ENCODE data around the gene SGPP2. TPM values are rescaled to one million over a fixed set of nuclear protein-coding genes. Genes with fewer than 3 reads are reported as not detected.
A peak's percentile ranks its signal among the peaks of the same experiment; 100 is the strongest.

SGPP2 gene
- total RNA-seq, 1 donor, result not detected

- TF ChIP-seq, protein P1, sequence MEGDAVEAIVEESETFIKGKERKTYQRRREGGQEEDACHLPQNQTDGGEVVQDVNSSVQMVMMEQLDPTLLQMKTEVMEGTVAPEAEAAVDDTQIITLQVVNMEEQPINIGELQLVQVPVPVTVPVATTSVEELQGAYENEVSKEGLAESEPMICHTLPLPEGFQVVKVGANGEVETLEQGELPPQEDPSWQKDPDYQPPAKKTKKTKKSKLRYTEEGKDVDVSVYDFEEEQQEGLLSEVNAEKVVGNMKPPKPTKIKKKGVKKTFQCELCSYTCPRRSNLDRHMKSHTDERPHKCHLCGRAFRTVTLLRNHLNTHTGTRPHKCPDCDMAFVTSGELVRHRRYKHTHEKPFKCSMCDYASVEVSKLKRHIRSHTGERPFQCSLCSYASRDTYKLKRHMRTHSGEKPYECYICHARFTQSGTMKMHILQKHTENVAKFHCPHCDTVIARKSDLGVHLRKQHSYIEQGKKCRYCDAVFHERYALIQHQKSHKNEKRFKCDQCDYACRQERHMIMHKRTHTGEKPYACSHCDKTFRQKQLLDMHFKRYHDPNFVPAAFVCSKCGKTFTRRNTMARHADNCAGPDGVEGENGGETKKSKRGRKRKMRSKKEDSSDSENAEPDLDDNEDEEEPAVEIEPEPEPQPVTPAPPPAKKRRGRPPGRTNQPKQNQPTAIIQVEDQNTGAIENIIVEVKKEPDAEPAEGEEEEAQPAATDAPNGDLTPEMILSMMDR (IDR thresholded peaks at IDR 0.05; ENCODE audit: insufficient read depth, low read depth, low read length), result no peak
- peak; percentile 57 for DNase-seq (ENCODE audit: low read depth)
- no peak overlapping the region for H3K4me3 ChIP-seq (ENCODE audit: low read depth, low read length)
These were observed 145.5 kb downstream of the SGPP2 start for GRCh38 chr2:222569826-222570225.

GRCh38 chr2:222572264-222572721, 147.9 kb downstream of the SGPP2 start:
- no peak overlapping the region for H3K4me3 ChIP-seq (ENCODE audit: low read depth, low read length)
- TF ChIP-seq, protein P1 (IDR thresholded peaks at IDR 0.05; ENCODE audit: insufficient read depth, low read depth, low read length), result no peak

GRCh38 chr2:222572751-222573174, 148.4 kb downstream of the SGPP2 start:
- TF ChIP-seq, protein P1 (IDR thresholded peaks at IDR 0.05; ENCODE audit: insufficient read depth, low read depth, low read length), result no peak
- peak; percentile 86 for DNase-seq (ENCODE audit: low read depth)

More at GRCh38 chr2:222572264-222572721, 147.9 kb downstream of the SGPP2 start:
- no peak for DNase-seq (ENCODE audit: low read depth)

GRCh38 chr2:222575618-222576017, 151.3 kb downstream of the SGPP2 start:
- TF ChIP-seq, protein P1 (IDR thresholded peaks at IDR 0.05; ENCODE audit: insufficient read depth, low read depth, low read length), result no peak
- H3K4me3 ChIP-seq (ENCODE audit: low read depth, low read length), result no peak overlapping the region
- no peak for DNase-seq (ENCODE audit: low read depth)

More at GRCh38 chr2:222572751-222573174, 148.4 kb downstream of the SGPP2 start:
- H3K4me3 ChIP-seq (ENCODE audit: low read depth, low read length), result no peak overlapping the region

DNA sequence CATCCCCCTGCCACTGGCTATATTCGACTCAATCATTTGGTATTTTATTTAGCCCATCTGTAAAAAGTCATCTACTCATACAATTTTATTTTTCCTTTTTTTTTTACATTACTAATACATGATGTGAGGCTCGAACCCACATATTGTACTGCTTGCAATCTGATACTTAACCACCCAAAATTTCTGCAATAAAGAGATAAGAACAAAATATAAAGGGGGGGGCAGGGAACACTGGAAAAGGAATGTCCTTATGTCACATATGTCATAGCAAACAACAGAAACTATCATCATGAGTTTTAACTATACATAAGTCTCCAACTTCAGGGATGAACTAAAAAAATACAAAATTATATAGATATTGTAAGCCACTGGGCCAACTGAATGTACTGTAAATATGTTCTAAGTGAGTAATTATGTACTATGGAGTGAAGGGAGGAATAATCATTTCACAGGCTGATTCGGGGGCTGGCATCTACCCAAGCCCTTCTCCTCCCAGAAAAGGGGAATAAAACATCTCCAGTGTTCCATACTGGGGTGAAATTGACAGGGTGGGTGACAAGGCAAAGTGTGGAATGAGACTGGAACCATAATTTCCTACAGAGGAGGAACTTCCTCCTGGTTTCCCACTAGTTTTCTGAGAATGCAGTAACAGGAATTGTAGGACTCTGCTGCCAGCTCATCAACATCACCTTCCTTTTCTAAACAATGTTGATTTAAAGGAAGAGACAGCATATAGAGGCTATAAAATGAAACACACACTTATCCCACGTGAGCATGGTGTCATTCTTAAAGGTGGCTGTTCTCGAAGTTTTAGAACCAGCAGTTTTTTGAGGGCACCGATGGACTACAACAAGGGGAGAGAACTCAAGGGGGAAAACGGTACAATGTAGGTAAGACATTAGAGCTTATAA, 152.1 kb downstream of the SGPP2 start:
- DNase-seq (ENCODE audit: low read depth), result no peak
- H3K4me3 ChIP-seq (ENCODE audit: low read depth, low read length), result no peak overlapping the region
- TF ChIP-seq, protein P1 (IDR thresholded peaks at IDR 0.05; ENCODE audit: insufficient read depth, low read depth, low read length), result no peak

DNA sequence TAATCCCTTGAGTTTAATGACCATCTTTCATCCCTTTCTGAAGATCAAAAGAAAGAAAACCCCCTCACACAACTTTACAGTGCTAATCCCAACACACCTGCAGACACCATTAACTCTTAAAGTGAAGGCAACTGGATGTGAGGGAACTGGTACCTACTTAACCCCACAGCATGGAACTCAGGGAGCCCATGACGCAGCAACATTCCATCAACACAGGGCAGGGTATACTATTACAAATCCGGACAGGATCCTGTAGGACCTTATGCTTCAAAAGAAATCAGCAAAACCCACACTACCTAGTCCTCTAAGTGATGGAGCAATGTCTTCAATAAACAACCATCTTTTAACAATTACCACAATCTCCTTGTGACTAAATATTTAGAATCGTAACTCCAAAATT, 153.0 kb downstream of the SGPP2 start:
- no peak for DNase-seq (ENCODE audit: low read depth)
- TF ChIP-seq, protein P1 (IDR thresholded peaks at IDR 0.05; ENCODE audit: insufficient read depth, low read depth, low read length), result no peak
- no peak overlapping the region for H3K4me3 ChIP-seq (ENCODE audit: low read depth, low read length)
